ENCODE measurements around the gene IGSF3.
A peak's percentile ranks its signal among the peaks of the same experiment; 100 is the strongest.

The IGSF3 gene

GRCh38 chr1:116585886-116586285 lies 81.6 kb downstream of the IGSF3 start:
- no peaks in the 10 kb centered on the region for H3K27me3 ChIP-seq (ENCODE audit: insufficient read depth, low read length, poor library complexity)
- no peaks in the 10 kb centered on the region for H3K36me3 ChIP-seq (ENCODE audit: insufficient read depth, low read length)
- no peak for DNase-seq
- H3K4me3 ChIP-seq (ENCODE audit: low read depth in 1 of 2, low read length in 2 of 2) = no peak overlapping the region
- peaks cover 15% of the 10 kb centered on the region for H3K4me1 ChIP-seq (ENCODE audit: insufficient read depth, low read length)
- H3K79me2 ChIP-seq (ENCODE audit: insufficient read depth, low read length) = no peaks in the 10 kb centered on the region
- H3K9me3 ChIP-seq (ENCODE audit: insufficient read depth, low read length, severe bottlenecking) = no peaks in the 10 kb centered on the region
- H3K9ac ChIP-seq (ENCODE audit: low read depth, low read length) = no peak overlapping the region
- no peak overlapping the region for H3K27ac ChIP-seq (ENCODE audit: low read length)
- no peak for ATAC-seq (ENCODE audit: insufficient read depth, low read depth)
- no peak overlapping the region for H3K4me2 ChIP-seq (ENCODE audit: insufficient read depth, low read length)
- no peak overlapping the region for H2AFZ ChIP-seq (ENCODE audit: low read depth, low read length)
- no peaks in the 10 kb centered on the region for H4K20me1 ChIP-seq (ENCODE audit: insufficient read depth, low read length)
- no peak for TF ChIP-seq EZH2 (IDR thresholded peaks at IDR 0.05; ENCODE audit: borderline replicate concordance, low read depth, low read length, severe bottlenecking)
- no peak for TF ChIP-seq CTCF (IDR thresholded peaks at IDR 0.05; ENCODE audit: borderline replicate concordance, extremely low read depth, low read length, poor library complexity, severe bottlenecking)

- Histone ChIP-seq H3K4me1 (ENCODE audit: insufficient read depth, low read length) (peaks cover 24% of the 10 kb centered on the region), H3K79me2 (ENCODE audit: insufficient read depth, low read length) (no peaks in the 10 kb centered on the region), H3K27me3 (ENCODE audit: insufficient read depth, low read length, poor library complexity) (no peaks in the 10 kb centered on the region), H3K9ac (ENCODE audit: low read depth, low read length) (no peak overlapping the region), H4K20me1 (ENCODE audit: insufficient read depth, low read length) (no peaks in the 10 kb centered on the region), H3K36me3 (ENCODE audit: insufficient read depth, low read length) (no peaks in the 10 kb centered on the region), H3K4me2 (ENCODE audit: insufficient read depth, low read length) (no peak overlapping the region), H3K9me3 (ENCODE audit: insufficient read depth, low read length, severe bottlenecking) (no peaks in the 10 kb centered on the region), H2AFZ (ENCODE audit: low read depth, low read length) (no peak overlapping the region), H3K4me3 (ENCODE audit: low read depth in 1 of 2, low read length in 2 of 2) (no peak overlapping the region), H3K27ac (ENCODE audit: low read length) (peak overlapping the region; percentile 47)
- TF ChIP-seq CTCF (IDR thresholded peaks at IDR 0.05; ENCODE audit: borderline replicate concordance, extremely low read depth, low read length, poor library complexity, severe bottlenecking) = no peak
- no peak for TF ChIP-seq EZH2 (IDR thresholded peaks at IDR 0.05; ENCODE audit: borderline replicate concordance, low read depth, low read length, severe bottlenecking)
- ATAC-seq (ENCODE audit: insufficient read depth, low read depth) = peak; percentile 12; the same call in 1 of the 3 replicates
- no peak for DNase-seq
Observed at GRCh38 chr1:116581323-116581885, 86.1 kb downstream of the IGSF3 start.

- DNase-seq (peak; percentile 81), ATAC-seq (ENCODE audit: insufficient read depth, low read depth) (peak; percentile 100)
- no peak overlapping the region for H3K27ac ChIP-seq (ENCODE audit: low read length)
- H4K20me1 ChIP-seq (ENCODE audit: insufficient read depth, low read length) = no peaks in the 10 kb centered on the region
- H3K36me3 ChIP-seq (ENCODE audit: insufficient read depth, low read length) = no peaks in the 10 kb centered on the region
- H3K9ac ChIP-seq (ENCODE audit: low read depth, low read length) = no peak overlapping the region
- no peak overlapping the region for H2AFZ ChIP-seq (ENCODE audit: low read depth, low read length)
- peaks cover 24% of the 10 kb centered on the region for H3K4me1 ChIP-seq (ENCODE audit: insufficient read depth, low read length)
- no peak overlapping the region for H3K4me2 ChIP-seq (ENCODE audit: insufficient read depth, low read length)
- TF ChIP-seq CTCF (IDR thresholded peaks at IDR 0.05; ENCODE audit: borderline replicate concordance, extremely low read depth, low read length, poor library complexity, severe bottlenecking) = no peak
- TF ChIP-seq EZH2 (IDR thresholded peaks at IDR 0.05; ENCODE audit: borderline replicate concordance, low read depth, low read length, severe bottlenecking) = no peak
- H3K9me3 ChIP-seq (ENCODE audit: insufficient read depth, low read length, severe bottlenecking) = no peaks in the 10 kb centered on the region
- no peaks in the 10 kb centered on the region for H3K27me3 ChIP-seq (ENCODE audit: insufficient read depth, low read length, poor library complexity)
- H3K4me3 ChIP-seq (ENCODE audit: low read depth in 1 of 2, low read length in 2 of 2) = no peak overlapping the region
- no peaks in the 10 kb centered on the region for H3K79me2 ChIP-seq (ENCODE audit: insufficient read depth, low read length)
Observed at GRCh38 chr1:116580446-116581322, 86.8 kb downstream of the IGSF3 start.
